SU-DHL-6 (cell line): ENCODE data around the gene ABCA3.

ENCODE experiments used
- CTCF ChIP-seq: fragments of 200-600 bp; sonication (generic); IDR thresholded peaks from one replicate; pipeline ENCODE4 v1.5.1; 2017; ENCODE audit warnings: antibody characterized with exemption, mild to moderate bottlenecking, low read length, moderate library complexity; ENCODE audit not compliant: insufficient read depth, poor library complexity, severe bottlenecking
- EZH2phosphoT487 ChIP-seq: fragments of 200-600 bp; sonication (generic), shearing (Covaris generic); conservative IDR thresholded peaks from 2 replicates; pipeline ENCODE4 v1.6.1; 2018; ENCODE audit warnings: mild to moderate bottlenecking, antibody characterized with exemption, low read length, moderate library complexity, mixed read lengths

- TF ChIP-seq EZH2phosphoT487 (no peak), CTCF (no peak)
Measured at GRCh38 chr16:2273484-2273883, 67.0 kb downstream of the ABCA3 start.
